K562 (cell line): Measurements from ENCODE around the gene ADGRD1. TPM values are rescaled to one million over a fixed set of nuclear protein-coding genes. Genes with fewer than 3 reads are reported as not detected.

Experiments used
- ATAC-seq: fragments of 200-7000 bp; cut with Tn5 transposase; 3 replicates; pipeline ENCODE4 v1.9.1; 2020; ENCODE audit warnings: moderate library complexity
- BruUV-seq: library from RNA; stranded (reverse); fragments of 400-500 nt; replicated peaks from 2 replicates; lab custom pipeline; 2021; lab: Mats Ljungman, UMichigan
- CTCF ChIA-PET: fragments of 300-600 bp; formaldehyde crosslinking; extraction: SDS; loops from one replicate; lab custom pipeline; 2021; ENCODE audit warnings: low intra/inter-chr PET ratio; lab: Yijun Ruan, JAX
- POLR2A ChIA-PET: fragments of 300-600, 350-650 bp; sonication (Branson Sonifier 250); formaldehyde crosslinking; extraction: SDS; loops from one replicate; lab custom pipeline; 2021; ENCODE audit warnings: antibody characterized with exemption, inconsistent platforms; lab: Yijun Ruan, JAX
- DNase-seq, 4 experiments: peaks; one replicate each; pipeline versions ENCODE4 v3.0.0 to v3.0.0-alpha.2; 2011 to 2018; ENCODE audit warnings: low spot score in 3 of 4, mixed read lengths in 3 of 4; ENCODE audit errors: extremely low read depth in 1 of 4
- FAIRE-seq: peaks from 2 replicates; lab custom pipeline; 2011; peaks lifted over from hg19 to GRCh38; lab: Jason Lieb, UNC
- H2AFZ ChIP-seq: 2 replicates; pipeline ENCODE4 v1.6.0; 2011; ENCODE audit warnings: low read depth, low read length, control low read depth, inconsistent platforms
- H3K27ac ChIP-seq: fragments of 200-600 bp; 3 replicates; pipeline ENCODE4 v1.8.0; 2011; ENCODE audit warnings: low read depth, mild to moderate bottlenecking, control low read depth, inconsistent platforms, low read length, moderate library complexity, mixed read lengths; ENCODE audit errors: extremely low read depth
- H3K27me3 ChIP-seq, 2 experiments: fragments of 300-600 bp in 1 of 2; 2 replicates in 1 of 2; 3 replicates in 1 of 2; pipeline versions ENCODE4 v1.6.0 to v1.8.0; 2011; ENCODE audit warnings: inconsistent platforms in 2 of 2, low read length in 2 of 2, mild to moderate bottlenecking in 1 of 2, mixed read lengths in 1 of 2, moderate library complexity in 1 of 2; ENCODE audit not compliant: control insufficient read depth in 2 of 2, insufficient read depth in 2 of 2
- H3K36me3 ChIP-seq: fragments of 300-600 bp; 3 replicates; pipeline ENCODE4 v1.8.0; 2011; ENCODE audit warnings: mild to moderate bottlenecking, low read length, inconsistent platforms; ENCODE audit not compliant: control insufficient read depth, insufficient read depth
- H3K4me1 ChIP-seq, 2 experiments: fragments of 200-600 bp in 1 of 2; replicated peaks in 1 of 2; 2 replicates in 1 of 2; 3 replicates in 1 of 2; pipeline versions ENCODE4 v1.5.1 to v1.8.0; 2011; ENCODE audit warnings: inconsistent platforms in 2 of 2, low read length in 2 of 2, mild to moderate bottlenecking in 1 of 2, mixed read lengths in 1 of 2, moderate library complexity in 1 of 2; ENCODE audit not compliant: control insufficient read depth in 2 of 2, insufficient read depth in 2 of 2
- H3K4me2 ChIP-seq: 2 replicates; pipeline ENCODE4 v1.6.1; 2011; ENCODE audit warnings: low read length, control low read depth, inconsistent platforms, mixed read lengths; ENCODE audit not compliant: insufficient read depth
- H3K4me3 ChIP-seq: fragments of 200-600 bp; sonication (generic), shearing (Covaris generic); 2 replicates; pipeline ENCODE4 v1.5.1; 2016; ENCODE audit warnings: control low read depth, inconsistent platforms
- H3K79me2 ChIP-seq: fragments of 200-600 bp; 3 replicates; pipeline ENCODE4 v1.8.0; 2011; ENCODE audit warnings: low read length, inconsistent platforms; ENCODE audit not compliant: control insufficient read depth, insufficient read depth
- H3K9ac ChIP-seq, 2 experiments: 2 replicates each; pipeline versions ENCODE4 v1.6.0 to v1.6.1; 2011; ENCODE audit warnings: low read depth in 2 of 2, low read length in 2 of 2, control low read depth in 1 of 2, inconsistent platforms in 1 of 2, mild to moderate bottlenecking in 1 of 2, mixed read lengths in 1 of 2; ENCODE audit not compliant: insufficient read depth in 1 of 2
- H3K9me1 ChIP-seq: one replicate; pipeline ENCODE4 v1.6.0; 2011; ENCODE audit warnings: inconsistent platforms, mild to moderate bottlenecking, low read length, moderate library complexity; ENCODE audit not compliant: control insufficient read depth, insufficient read depth
- H3K9me3 ChIP-seq: replicated peaks from 2 replicates; pipeline ENCODE4 v1.5.1; 2011; ENCODE audit warnings: low read depth, low read length, inconsistent platforms; ENCODE audit not compliant: control insufficient read depth, insufficient read depth
- H4K20me1 ChIP-seq: replicated peaks from 2 replicates; pipeline ENCODE4 v1.6.1; 2011; ENCODE audit warnings: low read length, inconsistent platforms, mixed read lengths; ENCODE audit not compliant: control insufficient read depth, insufficient read depth
- DLX4 ChIP-seq: fragments of 250-450 bp; sonication (Bioruptor Pico); IDR thresholded peaks from 2 replicates; pipeline ENCODE4 v1.6.1; 2021; ENCODE audit warnings: mild to moderate bottlenecking
- DPF2 ChIP-seq: fragments of 450-650 bp; IDR thresholded peaks from 2 replicates; pipeline ENCODE4 v1.6.1; 2016
- ELF4 ChIP-seq: fragments of 450-650 bp; formaldehyde crosslinking; IDR thresholded peaks from 2 replicates; pipeline ENCODE4 v1.4.0; 2022; ENCODE audit warnings: missing genetic modification characterization
- ETV5 ChIP-seq: sonication (generic); formaldehyde crosslinking; IDR thresholded peaks from 2 replicates; pipeline ENCODE4 v1.4.0; 2020; ENCODE audit warnings: low read depth, mild to moderate bottlenecking, missing genetic modification reagents
- FIP1L1 ChIP-seq: fragments of 200-400 bp; formaldehyde crosslinking; IDR thresholded peaks from 2 replicates; pipeline ENCODE4 v1.6.1; 2018; ENCODE audit warnings: mild to moderate bottlenecking, low read depth, low read length; ENCODE audit not compliant: poor library complexity, severe bottlenecking
- HCFC1 ChIP-seq: IDR thresholded peaks from 2 replicates; pipeline ENCODE4 v1.6.1; 2012; ENCODE audit warnings: low read depth, low read length, improper control_type of control experiment
- PTRF ChIP-seq: fragments of 450-650 bp; IDR thresholded peaks from 2 replicates; pipeline ENCODE4 v1.6.1; 2016; ENCODE audit warnings: mild to moderate bottlenecking, missing genetic modification characterization, missing compliant biosample characterization
- RBM22 ChIP-seq: fragments of 200-400 bp; formaldehyde crosslinking; IDR thresholded peaks from 2 replicates; pipeline ENCODE4 v1.6.1; 2018; ENCODE audit warnings: low read length, low read depth; ENCODE audit not compliant: poor library complexity, severe bottlenecking
- SMARCB1 ChIP-seq: IDR thresholded peaks from 2 replicates; pipeline ENCODE4 v1.6.1; 2011; ENCODE audit warnings: improper control_type of control experiment, low read depth; ENCODE audit not compliant: insufficient read length
- TAF15 ChIP-seq: fragments of 200-400 bp; formaldehyde crosslinking; IDR thresholded peaks from 2 replicates; pipeline ENCODE4 v1.6.1; 2017; ENCODE audit warnings: mild to moderate bottlenecking, low read depth, low read length, moderate library complexity
- TRIM24 ChIP-seq, 2 experiments: fragments of 450-650 bp; IDR thresholded peaks; 2 replicates each; pipeline ENCODE4 v1.6.1; 2016
- ZMIZ1 ChIP-seq, 2 experiments: fragments of 150-350 bp in 1 of 2; IDR thresholded peaks; 2 replicates each; pipeline ENCODE4 v1.6.1; 2012 to 2016; ENCODE audit warnings: low read depth in 2 of 2, low read length in 2 of 2, mild to moderate bottlenecking in 1 of 2, moderate library complexity in 1 of 2
- WGBS: fragments of 100-300 bp; shearing (Covaris generic); methylation state at CpG from one replicate; pipeline ENCODE4 v1.1.6; 2016; ENCODE audit warnings: low coverage, mixed read lengths; ENCODE audit not compliant: insufficient coverage; ENCODE audit errors: missing lambda C conversion rate; 5-methylcytosine and 5-hydroxymethylcytosine counted together
- in situ Hi-C: fragments of 300-500 bp; cut with MboI; formaldehyde crosslinking; loops from 4 replicates; pipeline ENCODE4 v1.15.0; 2018; ENCODE audit warnings: inconsistent platforms, mixed read lengths
- intact Hi-C: fragments of 100-400 bp; cut with micrococcal nuclease; formaldehyde crosslinking; loops from 2 replicates; pipeline ENCODE4 v1.14.2; 2022
- polyA plus RNA-seq, 8 experiments: library from polyadenylated mRNA; depleted of rRNA in 4 of 8; stranded (reverse) in 5 of 8; unstranded in 3 of 8; fragments of >200 nt; fragmentation: Nextera tagmentation in 2 of 8; fragmentation: Illumina TruSeq in 1 of 8; extraction: Ambion mirVana in 2 of 8; extraction: Trizol in 1 of 8; gene quantifications; 2 replicates each; pipeline versions ENCODE4 v1.2.1 to v1.2.3, GENCODE V29; 2011 to 2014; ENCODE audit warnings: inconsistent platforms in 1 of 8, missing spikeins in 1 of 8
- total RNA-seq, 7 experiments: library from RNA; depleted of rRNA in 6 of 7; stranded (reverse); fragments of >200 nt in 6 of 7; fragmentation: Illumina TruSeq in 2 of 7; extraction: Trizol in 2 of 7; gene quantifications; 2 replicates each; pipeline versions ENCODE4 v1.2.1 to v1.2.3, GENCODE V29; 2011 to 2021; ENCODE audit warnings: low replicate concordance in 1 of 7
- TF ChIP-seq, protein P1 (sequence below): fragments of 250-450 bp; sonication (Bioruptor Pico); IDR thresholded peaks from 2 replicates; pipeline ENCODE4 v1.4.0; 2020; ENCODE audit warnings: mild to moderate bottlenecking, moderate library complexity

Gene ADGRD1
- total and polyA plus RNA-seq, 9 of the 15 experiments (the other 6 are each of a cell fraction or from before 2014, with no cell fraction given): 1.7 to 11.7 (median 3.3) TPM

GRCh38 chr12:131042834-131043245 is 89.1 kb downstream of the ADGRD1 start (continued):
- TF ChIP-seq, protein P1, sequence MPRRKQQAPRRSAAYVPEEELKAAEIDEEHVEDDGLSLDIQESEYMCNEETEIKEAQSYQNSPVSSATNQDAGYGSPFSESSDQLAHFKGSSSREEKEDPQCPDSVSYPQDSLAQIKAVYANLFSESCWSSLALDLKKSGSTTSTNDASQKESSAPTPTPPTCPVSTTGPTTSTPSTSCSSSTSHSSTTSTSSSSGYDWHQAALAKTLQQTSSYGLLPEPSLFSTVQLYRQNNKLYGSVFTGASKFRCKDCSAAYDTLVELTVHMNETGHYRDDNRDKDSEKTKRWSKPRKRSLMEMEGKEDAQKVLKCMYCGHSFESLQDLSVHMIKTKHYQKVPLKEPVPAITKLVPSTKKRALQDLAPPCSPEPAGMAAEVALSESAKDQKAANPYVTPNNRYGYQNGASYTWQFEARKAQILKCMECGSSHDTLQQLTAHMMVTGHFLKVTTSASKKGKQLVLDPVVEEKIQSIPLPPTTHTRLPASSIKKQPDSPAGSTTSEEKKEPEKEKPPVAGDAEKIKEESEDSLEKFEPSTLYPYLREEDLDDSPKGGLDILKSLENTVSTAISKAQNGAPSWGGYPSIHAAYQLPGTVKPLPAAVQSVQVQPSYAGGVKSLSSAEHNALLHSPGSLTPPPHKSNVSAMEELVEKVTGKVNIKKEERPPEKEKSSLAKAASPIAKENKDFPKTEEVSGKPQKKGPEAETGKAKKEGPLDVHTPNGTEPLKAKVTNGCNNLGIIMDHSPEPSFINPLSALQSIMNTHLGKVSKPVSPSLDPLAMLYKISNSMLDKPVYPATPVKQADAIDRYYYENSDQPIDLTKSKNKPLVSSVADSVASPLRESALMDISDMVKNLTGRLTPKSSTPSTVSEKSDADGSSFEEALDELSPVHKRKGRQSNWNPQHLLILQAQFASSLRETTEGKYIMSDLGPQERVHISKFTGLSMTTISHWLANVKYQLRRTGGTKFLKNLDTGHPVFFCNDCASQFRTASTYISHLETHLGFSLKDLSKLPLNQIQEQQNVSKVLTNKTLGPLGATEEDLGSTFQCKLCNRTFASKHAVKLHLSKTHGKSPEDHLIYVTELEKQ (CRISPR knock-in tag): no peak
- TF ChIP-seq DLX4 (CRISPR knock-in tag): no peak
- TF ChIP-seq ETV5 (CRISPR knock-in tag): no peak
- TF ChIP-seq DPF2: no peak

- Histone ChIP-seq H3K27me3 (peaks cover 18 to 58% of the 10 kb centered on the region in 2 experiments; a peak in 4 of 5 replicates), H4K20me1 (peaks cover 2% of the 10 kb centered on the region; the same call in 1 of the 2 replicates), H2AFZ (no peak overlapping the region), H3K4me1 (peaks cover 0 to 34% of the 10 kb centered on the region in 2 experiments; a peak in 2 of 5 replicates), H3K9me3 (no peaks in the 10 kb centered on the region), H3K9me1 (peaks cover 4% of the 10 kb centered on the region), H3K27ac (no peak overlapping the region), H3K4me2 (no peak overlapping the region), H3K4me3 (no peak overlapping the region), H3K36me3 (no peaks in the 10 kb centered on the region), H3K79me2 (no peaks in the 10 kb centered on the region), H3K9ac (no peak overlapping the region)
- ChIA-PET POLR2A (no interaction called here), CTCF (no interaction called here)
- DNase-seq: no peak
- ATAC-seq: no peak
- WGBS: 19% methylated on average over 21 of the region's 21 CpGs
- in situ Hi-C loops: no loop called here
- no TSS peak for BruUV-seq
- FAIRE-seq: no peak
- intact Hi-C loops: no loop called here
- TF ChIP-seq PTRF (no peak), SMARCB1 (no peak), HCFC1 (no peak), RBM22 (no peak), ZMIZ1 (IDR thresholded peaks at IDR 0.05; ENCODE audit: low read depth in 2 of 2, low read length in 2 of 2) (no peak), TRIM24 (IDR thresholded peaks at IDR 0.05) (no peak), TAF15 (no peak), ELF4 (CRISPR knock-in tag) (no peak), FIP1L1 (no peak)
Measured at GRCh38 chr12:131043401-131043871, 89.7 kb downstream of the ADGRD1 start.
